NCI-H187 (cell line): ENCODE data around the gene SLC12A8.

Experiments
- DNase-seq, 2 experiments: peaks; one replicate each; lab custom pipeline; 2025; lab: John Stamatoyannopoulos, UW

SLC12A8 gene

GRCh38 chr3:125054062-125054448 lies 158.5 kb downstream of the SLC12A8 start:
- DNase-seq: no peak

GRCh38 chr3:125053304-125053699 lies 159.2 kb downstream of the SLC12A8 start:
- no peak for DNase-seq

- no peak for DNase-seq
Observed at GRCh38 chr3:125052624-125053303, 159.8 kb downstream of the SLC12A8 start.

GRCh38 chr3:125051715-125052581 lies 160.6 kb downstream of the SLC12A8 start:
- peak in 1 of 2 experiments; percentile 59 for DNase-seq

GRCh38 chr3:125051205-125051604 lies 161.3 kb downstream of the SLC12A8 start:
- DNase-seq: no peak

- DNase-seq: peak; percentile 45 to 70
Observed at GRCh38 chr3:125050488-125051090, 162.0 kb downstream of the SLC12A8 start.

GRCh38 chr3:125048282-125048681 lies 164.3 kb downstream of the SLC12A8 start:
- DNase-seq: no peak

GRCh38 chr3:125045965-125046364 lies 166.6 kb downstream of the SLC12A8 start:
- DNase-seq: no peak

GRCh38 chr3:125045194-125045593 lies 167.4 kb downstream of the SLC12A8 start:
- DNase-seq: no peak

GRCh38 chr3:125043599-125044151 lies 168.9 kb downstream of the SLC12A8 start:
- no peak for DNase-seq

- DNase-seq: no peak
Observed at GRCh38 chr3:125042725-125043406, 169.7 kb downstream of the SLC12A8 start.

- no peak for DNase-seq
Observed at GRCh38 chr3:125039131-125040100, 173.1 kb downstream of the SLC12A8 start.

GRCh38 chr3:125037498-125038150 lies 174.9 kb downstream of the SLC12A8 start:
- DNase-seq: no peak

GRCh38 chr3:125035217-125035616 lies 177.3 kb downstream of the SLC12A8 start:
- DNase-seq: no peak

- no peak for DNase-seq
Observed at GRCh38 chr3:125033616-125034015, 178.9 kb downstream of the SLC12A8 start.

- no peak for DNase-seq
Observed at GRCh38 chr3:125033135-125033534, 179.4 kb downstream of the SLC12A8 start.

GRCh38 chr3:125032683-125033082 lies 179.9 kb downstream of the SLC12A8 start:
- no peak for DNase-seq
